OCI-LY3 (cell line): ENCODE measurements around the gene TAAR5.

ENCODE experiments used
- EZH2phosphoT487 ChIP-seq: fragments of 200-600 bp; shearing (Covaris generic); IDR thresholded peaks from 2 replicates; pipeline ENCODE4 v1.6.1; 2018; ENCODE audit warnings: antibody characterized with exemption, mixed run types, low read depth
- TF ChIP-seq, protein P1 (sequence below): fragments of 200-600, 300-600 bp; sonication (generic); IDR thresholded peaks from 2 replicates; pipeline ENCODE4 v1.5.1; 2014; ENCODE audit warnings: antibody characterized with exemption, low read length, low read depth

DNA sequence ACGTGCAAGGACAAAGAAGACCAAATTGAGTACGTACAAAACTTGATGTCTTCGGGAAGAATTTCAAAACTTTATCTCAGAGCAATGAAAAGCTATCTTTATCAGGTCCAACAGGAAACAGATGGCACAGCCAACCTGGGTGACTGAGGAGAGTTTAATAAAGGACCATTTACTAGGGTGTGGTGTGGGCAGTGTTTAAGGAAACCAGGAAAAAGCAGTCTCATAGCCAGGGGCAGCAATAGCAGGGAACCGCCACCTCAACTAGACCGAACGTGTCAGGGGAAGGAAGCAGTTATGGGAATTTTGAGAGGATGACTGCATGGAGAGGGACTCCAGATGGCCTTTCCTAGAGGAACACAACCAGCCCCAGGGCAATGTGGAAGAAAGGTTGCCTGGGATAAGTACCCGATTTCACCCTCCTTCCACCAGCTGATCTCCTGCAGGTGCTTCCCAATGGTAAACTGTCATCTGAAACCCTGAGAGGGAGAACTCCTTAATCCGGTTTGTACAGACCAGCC lies 15.2 kb upstream of the TAAR5 start:
- TF ChIP-seq EZH2phosphoT487: no peak
- TF ChIP-seq, protein P1, sequence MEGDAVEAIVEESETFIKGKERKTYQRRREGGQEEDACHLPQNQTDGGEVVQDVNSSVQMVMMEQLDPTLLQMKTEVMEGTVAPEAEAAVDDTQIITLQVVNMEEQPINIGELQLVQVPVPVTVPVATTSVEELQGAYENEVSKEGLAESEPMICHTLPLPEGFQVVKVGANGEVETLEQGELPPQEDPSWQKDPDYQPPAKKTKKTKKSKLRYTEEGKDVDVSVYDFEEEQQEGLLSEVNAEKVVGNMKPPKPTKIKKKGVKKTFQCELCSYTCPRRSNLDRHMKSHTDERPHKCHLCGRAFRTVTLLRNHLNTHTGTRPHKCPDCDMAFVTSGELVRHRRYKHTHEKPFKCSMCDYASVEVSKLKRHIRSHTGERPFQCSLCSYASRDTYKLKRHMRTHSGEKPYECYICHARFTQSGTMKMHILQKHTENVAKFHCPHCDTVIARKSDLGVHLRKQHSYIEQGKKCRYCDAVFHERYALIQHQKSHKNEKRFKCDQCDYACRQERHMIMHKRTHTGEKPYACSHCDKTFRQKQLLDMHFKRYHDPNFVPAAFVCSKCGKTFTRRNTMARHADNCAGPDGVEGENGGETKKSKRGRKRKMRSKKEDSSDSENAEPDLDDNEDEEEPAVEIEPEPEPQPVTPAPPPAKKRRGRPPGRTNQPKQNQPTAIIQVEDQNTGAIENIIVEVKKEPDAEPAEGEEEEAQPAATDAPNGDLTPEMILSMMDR: no peak
